NCI-H1417 (cell line): ENCODE measurements around the gene PIPOX.

Experiments used
- DNase-seq, 3 experiments: peaks; one replicate each; lab custom pipeline; 2025; lab: John Stamatoyannopoulos, UW

The PIPOX gene

GRCh38 chr17:29019475-29020181, 23.3 kb upstream of the PIPOX start:
- DNase-seq = peak in 2 of 3 experiments; percentile 90 to 92

GRCh38 chr17:29020576-29020975, 22.4 kb upstream of the PIPOX start:
- DNase-seq = peak in 1 of 3 experiments; percentile 38

GRCh38 chr17:29021226-29021625, 21.7 kb upstream of the PIPOX start:
- DNase-seq = no peak

- peak in 2 of 3 experiments; percentile 16 to 60 for DNase-seq
Measured at GRCh38 chr17:29022074-29022473, 20.9 kb upstream of the PIPOX start.

- no peak for DNase-seq
Measured at GRCh38 chr17:29024316-29024952, 18.5 kb upstream of the PIPOX start.

- DNase-seq = no peak
Measured at GRCh38 chr17:29031488-29031887, 11.5 kb upstream of the PIPOX start.

GRCh38 chr17:29032013-29032856, 10.7 kb upstream of the PIPOX start:
- no peak for DNase-seq

- peak in 1 of 3 experiments; percentile 23 for DNase-seq
Measured at GRCh38 chr17:29032857-29033197, 10.1 kb upstream of the PIPOX start.

GRCh38 chr17:29034510-29034909, 8.4 kb upstream of the PIPOX start:
- no peak for DNase-seq

- DNase-seq = no peak
Measured at GRCh38 chr17:29036584-29036983, 6.4 kb upstream of the PIPOX start.

GRCh38 chr17:29037739-29038084, 5.2 kb upstream of the PIPOX start:
- DNase-seq = no peak

GRCh38 chr17:29038085-29038795, 4.7 kb upstream of the PIPOX start:
- DNase-seq = no peak

- no peak for DNase-seq
Measured at GRCh38 chr17:29039764-29040598, 3.0 kb upstream of the PIPOX start.

GRCh38 chr17:29041091-29041490, 1.9 kb upstream of the PIPOX start:
- no peak for DNase-seq

GRCh38 chr17:29041571-29041970, 1.4 kb upstream of the PIPOX start:
- DNase-seq = no peak

- DNase-seq = no peak
Measured at GRCh38 chr17:29042026-29042678, 789 bp upstream of the PIPOX start.

- DNase-seq = peak in 1 of 3 experiments; percentile 55
Measured at GRCh38 chr17:29043539-29044145, 701 bp downstream of the PIPOX start.

GRCh38 chr17:29045026-29045425, 2.1 kb downstream of the PIPOX start:
- no peak for DNase-seq

- DNase-seq = no peak
Measured at GRCh38 chr17:29045734-29046472, 3.0 kb downstream of the PIPOX start.

- no peak for DNase-seq
Measured at GRCh38 chr17:29046473-29046839, 3.5 kb downstream of the PIPOX start.
